HG03196 (cell line): ENCODE results near the gene SRCIN1.

Experiments used
- ATAC-seq: cut with Tn5 transposase; IDR thresholded peaks from one replicate; pipeline ENCODE4 v1.9.1; 2021; ENCODE audit not compliant: unreplicated experiment

Gene SRCIN1

GRCh38 chr17:38585056-38585917 is 20.5 kb downstream of the SRCIN1 start:
- ATAC-seq, result no peak

- no peak for ATAC-seq
Observed at GRCh38 chr17:38584350-38584925, 21.3 kb downstream of the SRCIN1 start.

GRCh38 chr17:38583828-38584349 is 21.9 kb downstream of the SRCIN1 start:
- ATAC-seq, result no peak

GRCh38 chr17:38583176-38583575 is 22.6 kb downstream of the SRCIN1 start:
- ATAC-seq, result no peak

- ATAC-seq, result no peak
Observed at GRCh38 chr17:38582069-38582468, 23.7 kb downstream of the SRCIN1 start.

GRCh38 chr17:38579934-38580333 is 25.8 kb downstream of the SRCIN1 start:
- no peak for ATAC-seq

GRCh38 chr17:38579083-38579480 is 26.7 kb downstream of the SRCIN1 start:
- no peak for ATAC-seq

GRCh38 chr17:38578229-38579082 is 27.3 kb downstream of the SRCIN1 start:
- ATAC-seq, result no peak

- ATAC-seq, result no peak
Observed at GRCh38 chr17:38577645-38578173, 28.0 kb downstream of the SRCIN1 start.

- no peak for ATAC-seq
Observed at GRCh38 chr17:38577244-38577643, 28.5 kb downstream of the SRCIN1 start.

- ATAC-seq, result no peak
Observed at GRCh38 chr17:38575781-38576180, 30.0 kb downstream of the SRCIN1 start.

GRCh38 chr17:38574712-38575111 is 31.0 kb downstream of the SRCIN1 start:
- ATAC-seq, result no peak

GRCh38 chr17:38572669-38573365 is 32.9 kb downstream of the SRCIN1 start:
- no peak for ATAC-seq

- no peak for ATAC-seq
Observed at GRCh38 chr17:38571833-38572668, 33.7 kb downstream of the SRCIN1 start.

- ATAC-seq, result no peak
Observed at GRCh38 chr17:38569701-38570512, 35.8 kb downstream of the SRCIN1 start.

- no peak for ATAC-seq
Observed at GRCh38 chr17:38568845-38569510, 36.8 kb downstream of the SRCIN1 start.

GRCh38 chr17:38568274-38568673 is 37.5 kb downstream of the SRCIN1 start:
- ATAC-seq, result no peak

GRCh38 chr17:38567350-38567749 is 38.4 kb downstream of the SRCIN1 start:
- ATAC-seq, result no peak
